NCI-H1436 (cell line): ENCODE data around the gene CACNB2.
"Not testable (repeated sequence)": the region's sequence is repeated elsewhere in the genome, so short reads cannot be mapped to it uniquely, and the experiment has no call there.

ENCODE experiments used
- DNase-seq: peaks from one replicate; lab custom pipeline; 2025; lab: John Stamatoyannopoulos, UW

CACNB2 gene

DNA sequence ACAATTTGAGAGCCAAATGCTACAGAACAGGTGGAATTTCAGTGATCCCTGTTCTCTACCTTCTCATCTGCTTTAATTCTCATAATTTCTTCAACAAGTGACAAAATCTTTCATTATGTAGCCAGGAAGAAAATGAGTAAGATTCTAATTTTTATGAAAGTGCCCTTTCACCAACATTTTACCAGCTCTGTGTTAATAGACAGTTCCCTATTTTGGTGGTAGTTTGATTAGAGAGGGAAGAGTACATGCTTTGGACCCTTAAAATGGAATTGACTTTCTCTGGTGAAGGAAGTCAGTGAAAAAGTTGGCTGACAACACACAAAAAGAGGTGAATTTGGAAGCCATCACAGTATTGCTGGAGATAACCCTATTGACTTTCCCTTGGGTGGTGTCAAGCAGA lies 61.7 kb downstream of the CACNB2 start:
- no peak for DNase-seq

- DNase-seq: no peak
Observed at GRCh38 chr10:18202680-18203460, 62.6 kb downstream of the CACNB2 start.

DNA sequence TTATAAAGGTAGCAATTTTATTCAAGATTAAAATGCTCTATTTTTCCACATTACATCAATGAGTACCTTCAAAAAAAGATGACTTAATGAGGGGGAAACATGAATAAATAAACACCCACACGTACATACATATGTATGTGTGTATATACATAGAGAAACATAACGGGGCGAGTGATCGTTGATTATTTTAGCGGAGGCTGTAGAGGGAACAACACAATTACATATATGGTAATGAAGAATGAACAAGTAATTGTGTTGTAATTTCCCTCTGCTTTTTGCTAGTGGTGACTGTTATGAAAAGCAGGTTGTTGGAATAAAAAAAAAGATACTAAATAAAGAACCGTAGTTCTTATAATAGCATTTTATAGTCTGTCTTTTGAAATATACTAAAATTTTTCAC lies 63.2 kb downstream of the CACNB2 start:
- DNase-seq: no peak

GRCh38 chr10:18204039-18204835 lies 64.0 kb downstream of the CACNB2 start:
- no peak for DNase-seq

GRCh38 chr10:18205098-18205834 lies 65.0 kb downstream of the CACNB2 start:
- DNase-seq: no peak

- DNase-seq: not testable (repeated sequence)
Observed at GRCh38 chr10:18208186-18208585, 68.0 kb downstream of the CACNB2 start.

- no peak for DNase-seq
Observed at GRCh38 chr10:18209241-18209640, 69.0 kb downstream of the CACNB2 start.

GRCh38 chr10:18210711-18211110 lies 70.5 kb downstream of the CACNB2 start:
- no peak for DNase-seq

- no peak for DNase-seq
Observed at GRCh38 chr10:18211862-18212261, 71.6 kb downstream of the CACNB2 start.

GRCh38 chr10:18213271-18213670 lies 73.0 kb downstream of the CACNB2 start:
- no peak for DNase-seq

GRCh38 chr10:18214691-18215563 lies 74.7 kb downstream of the CACNB2 start:
- no peak for DNase-seq

- no peak for DNase-seq
Observed at GRCh38 chr10:18216482-18216881, 76.3 kb downstream of the CACNB2 start.

- no peak for DNase-seq
Observed at GRCh38 chr10:18217577-18217976, 77.4 kb downstream of the CACNB2 start.

GRCh38 chr10:18219146-18219545 lies 78.9 kb downstream of the CACNB2 start:
- DNase-seq: no peak

- DNase-seq: no peak
Observed at GRCh38 chr10:18221123-18221522, 80.9 kb downstream of the CACNB2 start.

DNA sequence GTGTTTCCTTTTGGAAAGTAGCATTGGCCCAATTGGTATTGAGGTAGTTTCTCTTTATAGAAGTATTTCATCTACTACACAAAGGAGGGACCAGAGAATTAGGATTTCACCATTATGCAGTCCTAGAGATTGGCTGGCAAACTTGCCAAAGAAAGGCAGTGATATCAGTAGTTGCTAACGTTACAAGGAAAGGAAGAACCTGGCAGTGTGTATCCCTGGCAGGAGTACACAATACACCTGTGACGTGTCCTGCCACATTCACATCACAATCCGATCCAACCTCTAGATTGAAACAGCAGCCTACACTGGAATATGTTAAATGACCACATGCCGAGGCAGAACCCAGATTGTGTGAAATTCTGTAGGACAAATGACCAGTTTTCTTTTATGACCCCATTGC lies 81.7 kb downstream of the CACNB2 start:
- no peak for DNase-seq

GRCh38 chr10:18222866-18223265 lies 82.6 kb downstream of the CACNB2 start:
- no peak for DNase-seq

GRCh38 chr10:18223898-18224297 lies 83.7 kb downstream of the CACNB2 start:
- DNase-seq: no peak

- DNase-seq: no peak
Observed at GRCh38 chr10:18224626-18225445, 84.6 kb downstream of the CACNB2 start.

DNA sequence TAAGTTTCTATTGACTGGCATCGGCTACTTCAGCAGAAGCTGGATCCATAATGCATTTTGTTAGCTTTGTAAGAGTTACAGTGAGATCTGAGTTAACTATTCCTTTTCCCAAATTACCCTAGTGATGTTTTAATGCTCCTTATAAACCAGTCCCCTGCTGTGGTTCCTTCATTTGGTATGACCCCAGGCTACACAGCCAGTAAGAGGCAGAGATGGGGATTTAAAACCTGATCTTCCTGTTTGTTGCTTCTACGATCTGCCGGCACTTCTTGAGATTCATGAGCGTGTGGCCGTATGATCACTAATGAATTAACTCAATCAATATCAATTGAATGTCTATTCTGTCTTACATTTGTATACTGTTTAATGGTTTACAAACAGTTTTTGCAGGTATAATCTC lies 86.1 kb downstream of the CACNB2 start:
- no peak for DNase-seq

DNA sequence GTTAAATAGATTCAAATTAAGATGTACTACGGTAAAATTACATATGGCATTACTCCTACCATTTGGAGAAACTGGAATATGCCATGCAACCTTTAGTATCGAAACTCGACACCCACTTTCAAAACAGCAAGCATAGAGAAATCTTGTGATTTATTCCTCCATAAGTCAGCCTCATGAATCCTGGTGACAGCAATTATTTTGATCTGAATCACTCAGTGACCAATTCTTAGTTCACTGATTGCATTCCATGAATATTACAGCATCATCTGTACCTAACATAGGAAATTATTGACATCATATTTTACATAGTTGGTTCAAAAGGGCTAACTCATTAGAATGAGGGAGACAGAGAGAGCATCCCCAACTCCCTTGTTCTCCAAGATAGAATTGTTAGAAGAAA lies 89.6 kb downstream of the CACNB2 start:
- no peak for DNase-seq
